Memory B cell (primary cell): ENCODE results near the gene SDC1.

ENCODE experiments used
- ATAC-seq: fragments of 150-1000 bp; cut with Tn5 transposase; 2 replicates; pipeline ENCODE4 v1.10.0; 2021; ENCODE audit warnings: low read depth, mild to moderate bottlenecking, moderate library complexity
- DNase-seq, 2 donors: peaks; one replicate each; pipeline ENCODE4 v3.0.0; 2022; ENCODE audit warnings: low spot score in 2 of 2
- H3K27ac Mint-ChIP-seq: one replicate; pipeline ENCODE4 v1.8.0; 2022; ENCODE audit warnings: mild to moderate bottlenecking, moderate library complexity, mixed read lengths
- H3K27me3 Mint-ChIP-seq: one replicate; pipeline ENCODE4 v1.8.0; 2022; ENCODE audit warnings: mixed read lengths
- H3K36me3 Mint-ChIP-seq: one replicate; pipeline ENCODE4 v1.8.0; 2022; ENCODE audit warnings: mild to moderate bottlenecking, mixed read lengths
- H3K4me1 Mint-ChIP-seq: one replicate; pipeline ENCODE4 v1.8.0; 2022; ENCODE audit warnings: mixed read lengths
- H3K4me3 Mint-ChIP-seq: one replicate; pipeline ENCODE4 v1.8.0; 2022; ENCODE audit warnings: mild to moderate bottlenecking, moderate library complexity, mixed read lengths
- H3K9me3 Mint-ChIP-seq: one replicate; pipeline ENCODE4 v1.8.0; 2022; ENCODE audit warnings: mixed read lengths

Gene SDC1

DNA sequence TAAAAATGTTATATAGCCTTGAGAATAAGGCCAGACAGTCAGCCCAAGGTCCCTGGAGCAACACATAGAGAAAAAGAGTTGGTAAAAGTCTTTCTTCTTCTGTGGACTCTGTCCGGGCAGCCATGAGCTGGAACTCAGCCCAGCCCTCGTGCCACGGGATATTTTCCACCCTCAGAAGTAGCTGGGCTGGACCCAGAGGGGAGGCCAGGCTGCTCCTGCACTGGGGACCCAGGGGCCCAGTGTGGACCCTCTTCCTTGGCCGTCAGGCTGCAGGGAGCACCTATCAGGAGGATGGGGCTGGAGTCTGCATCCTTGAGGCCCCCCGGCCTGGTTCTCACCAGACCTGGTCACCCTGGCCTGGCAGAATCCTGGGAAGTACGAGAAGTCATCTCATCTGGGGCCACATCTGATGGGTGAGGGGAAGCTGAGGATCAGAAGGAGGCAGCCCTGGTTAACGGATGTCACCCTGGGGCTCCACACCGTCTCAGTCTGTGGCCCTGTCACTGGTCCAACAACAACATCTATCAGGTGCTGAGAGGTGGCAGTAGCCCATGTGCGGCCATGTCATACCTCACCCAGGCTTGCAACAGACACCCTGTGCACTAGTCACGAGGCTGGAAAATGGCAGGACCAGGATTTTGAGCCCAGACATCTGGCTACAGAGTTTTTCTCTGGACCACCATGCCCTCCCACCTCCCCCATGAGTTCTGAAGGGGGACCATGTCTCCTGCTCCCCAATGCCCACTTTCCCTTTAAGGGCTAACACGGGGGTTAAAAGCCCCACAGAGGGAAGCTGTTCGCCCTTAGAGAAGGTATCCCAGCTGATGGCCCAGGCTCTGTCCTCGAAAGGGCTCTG lies 33.0 kb downstream of the SDC1 start:
- H3K9me3 Mint-ChIP-seq: no peaks in the 10 kb centered on the region
- no peaks in the 10 kb centered on the region for H3K36me3 Mint-ChIP-seq
- H3K27me3 Mint-ChIP-seq: peaks cover 1% of the 10 kb centered on the region
- no peak overlapping the region for H3K27ac Mint-ChIP-seq
- ATAC-seq (no peak), DNase-seq (no peak)
- no peaks in the 10 kb centered on the region for H3K4me1 Mint-ChIP-seq
- H3K4me3 Mint-ChIP-seq: no peak overlapping the region

DNA sequence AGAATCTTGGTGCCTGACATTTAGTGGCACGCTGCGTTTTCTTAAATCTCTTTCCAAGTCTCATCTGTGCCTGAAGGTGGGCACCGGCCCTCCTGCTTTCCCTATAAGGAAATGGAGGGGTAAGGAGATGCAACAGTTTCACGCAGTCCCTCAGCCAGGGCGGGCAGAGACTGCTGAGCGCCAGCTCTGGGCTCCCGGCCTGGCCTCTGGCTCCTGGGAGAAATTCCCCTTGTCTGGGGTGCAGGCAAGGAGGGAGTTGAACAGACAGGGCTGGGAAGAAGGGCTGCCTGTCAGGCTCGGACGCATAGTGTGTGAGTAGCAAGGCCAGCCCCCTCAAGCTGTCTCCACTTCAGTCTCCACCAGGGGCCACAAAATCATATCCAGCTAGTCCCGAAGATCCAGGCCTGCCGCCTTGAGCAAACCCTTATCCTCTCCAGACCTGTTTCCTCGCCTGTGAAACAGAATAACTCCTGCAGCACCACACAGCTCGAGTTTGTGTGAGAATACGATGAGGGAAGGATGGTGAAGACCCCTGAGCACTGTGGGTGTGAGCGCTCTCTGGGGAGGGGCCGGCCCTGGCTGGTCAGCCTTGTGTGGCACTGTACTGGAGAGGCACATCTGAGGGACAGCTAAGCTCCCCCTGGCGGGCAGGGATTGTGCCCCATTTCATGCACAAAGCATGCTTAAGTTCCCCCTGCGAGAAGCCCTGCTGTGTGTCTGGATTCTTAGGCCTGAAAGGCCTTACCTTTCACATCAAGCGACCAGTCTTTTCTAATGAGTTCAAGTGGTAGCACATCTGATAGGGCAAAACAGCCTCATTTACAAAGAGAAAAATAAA lies 33.8 kb downstream of the SDC1 start:
- ATAC-seq: no peak

DNA sequence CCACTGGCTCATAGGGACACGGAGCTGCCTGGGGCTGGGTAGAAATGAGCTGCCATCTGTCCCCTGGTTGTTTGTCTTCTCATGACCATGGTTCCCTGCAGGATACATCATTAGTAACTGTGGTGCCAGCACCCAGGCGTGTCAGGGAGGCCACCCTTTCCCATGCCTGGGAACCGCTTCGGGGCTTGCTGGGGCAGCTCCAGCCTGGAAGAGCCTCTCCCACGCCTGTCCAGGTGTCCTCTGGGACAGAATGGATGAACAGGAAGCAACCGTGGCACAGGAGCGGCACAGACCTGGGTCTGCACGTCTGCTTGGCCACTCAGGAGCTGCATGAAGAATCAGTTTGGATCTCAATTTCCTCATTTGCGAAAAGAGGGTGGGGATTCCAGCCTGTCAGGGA lies 34.8 kb downstream of the SDC1 start:
- H3K27me3 Mint-ChIP-seq: peaks cover 2% of the 10 kb centered on the region

More for the DNA sequence above, 33.8 kb downstream of the SDC1 start:
- DNase-seq: no peak
- Mint-ChIP-seq H3K9me3 (no peaks in the 10 kb centered on the region), H3K4me3 (no peak overlapping the region), H3K4me1 (no peaks in the 10 kb centered on the region), H3K27me3 (peaks cover 3% of the 10 kb centered on the region), H3K36me3 (no peaks in the 10 kb centered on the region), H3K27ac (no peak overlapping the region)

DNA sequence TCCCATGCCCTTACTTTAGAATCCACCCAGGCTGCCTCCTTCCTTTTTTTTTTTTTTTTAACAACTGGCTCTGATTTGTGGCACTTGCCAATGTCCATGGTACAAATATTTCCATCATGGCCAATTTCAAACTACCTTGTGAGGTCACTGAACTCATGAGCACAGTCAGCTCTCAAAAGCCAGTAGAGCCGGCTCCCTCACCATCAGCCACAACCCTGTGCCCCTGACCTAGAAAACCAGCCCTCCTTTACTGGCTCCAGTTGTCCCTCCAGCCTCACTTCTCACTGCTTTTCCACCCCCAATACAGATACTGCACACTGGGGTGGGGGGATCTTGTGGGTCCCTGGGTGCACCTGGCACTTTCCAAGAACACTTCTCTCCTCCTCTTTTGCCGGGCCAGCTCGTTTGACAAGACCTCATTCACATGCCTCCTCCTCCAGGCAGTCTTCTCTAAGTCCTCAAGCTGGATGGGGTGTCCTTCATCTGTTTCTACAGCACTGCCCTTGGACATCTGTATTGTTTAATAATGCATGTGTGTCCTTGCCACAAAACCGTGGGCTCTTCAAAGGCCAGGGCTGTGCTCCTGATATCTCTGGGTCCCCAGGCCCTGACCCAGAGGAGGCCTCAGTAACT lies 35.5 kb downstream of the SDC1 start:
- ATAC-seq: no peak
- Mint-ChIP-seq H3K36me3 (no peaks in the 10 kb centered on the region), H3K27ac (no peak overlapping the region)

More for the DNA sequence above, 34.8 kb downstream of the SDC1 start:
- Mint-ChIP-seq H3K27ac (no peak overlapping the region), H3K9me3 (no peaks in the 10 kb centered on the region), H3K4me3 (no peak overlapping the region), H3K4me1 (no peaks in the 10 kb centered on the region), H3K36me3 (no peaks in the 10 kb centered on the region)
- ATAC-seq: no peak
- no peak for DNase-seq

DNA sequence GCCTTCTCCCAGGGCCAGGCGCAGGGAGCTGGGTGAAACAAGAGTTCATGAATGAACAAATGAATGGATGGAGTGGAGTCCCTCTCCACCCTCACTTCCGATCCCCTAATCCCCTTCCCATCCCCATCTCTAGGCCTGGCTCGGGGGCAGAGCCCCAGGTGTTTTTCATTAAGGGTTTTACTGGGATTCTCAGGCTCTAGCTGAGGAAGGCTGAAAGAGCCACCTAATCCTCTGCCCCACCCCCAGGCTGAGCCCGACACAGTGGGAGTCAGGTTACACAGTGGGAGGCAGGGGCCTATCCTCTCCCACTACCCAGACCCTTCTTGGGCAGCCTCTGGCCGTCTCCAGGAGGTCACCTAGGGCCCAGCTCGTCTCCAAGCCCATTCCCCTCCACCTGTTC lies 36.1 kb downstream of the SDC1 start:
- no peak overlapping the region for H3K27ac Mint-ChIP-seq
- no peak for ATAC-seq

More for the DNA sequence above, 35.5 kb downstream of the SDC1 start:
- no peak overlapping the region for H3K4me3 Mint-ChIP-seq
- H3K9me3 Mint-ChIP-seq: no peaks in the 10 kb centered on the region
- DNase-seq: no peak
- peaks cover 2% of the 10 kb centered on the region for H3K27me3 Mint-ChIP-seq
- H3K4me1 Mint-ChIP-seq: no peaks in the 10 kb centered on the region

DNA sequence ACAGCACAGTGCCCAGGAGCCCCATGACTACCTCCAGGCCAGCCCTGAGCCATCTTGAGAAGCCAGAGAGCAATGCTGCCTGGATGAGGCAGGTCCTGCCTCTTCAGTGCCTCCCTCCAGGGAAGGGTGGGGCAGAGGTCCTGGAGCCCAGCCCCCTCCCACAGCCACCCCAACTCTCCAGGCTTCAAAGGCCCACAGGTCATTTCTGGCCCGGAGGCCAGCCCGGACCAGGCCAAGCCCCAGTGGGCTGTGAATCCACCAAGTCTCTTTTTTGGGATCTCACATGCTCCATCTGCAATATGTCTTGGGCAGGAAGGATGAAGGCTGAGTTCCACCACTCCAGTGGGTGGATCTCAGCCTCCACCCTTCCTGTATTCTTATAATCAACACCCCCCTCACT lies 36.7 kb downstream of the SDC1 start:
- no peak for ATAC-seq
- H3K4me3 Mint-ChIP-seq: no peak overlapping the region

More for the DNA sequence above, 36.1 kb downstream of the SDC1 start:
- Mint-ChIP-seq H3K27me3 (peaks cover 2% of the 10 kb centered on the region), H3K4me1 (no peaks in the 10 kb centered on the region), H3K9me3 (no peaks in the 10 kb centered on the region), H3K36me3 (no peaks in the 10 kb centered on the region), H3K4me3 (no peak overlapping the region)
- DNase-seq: no peak

DNA sequence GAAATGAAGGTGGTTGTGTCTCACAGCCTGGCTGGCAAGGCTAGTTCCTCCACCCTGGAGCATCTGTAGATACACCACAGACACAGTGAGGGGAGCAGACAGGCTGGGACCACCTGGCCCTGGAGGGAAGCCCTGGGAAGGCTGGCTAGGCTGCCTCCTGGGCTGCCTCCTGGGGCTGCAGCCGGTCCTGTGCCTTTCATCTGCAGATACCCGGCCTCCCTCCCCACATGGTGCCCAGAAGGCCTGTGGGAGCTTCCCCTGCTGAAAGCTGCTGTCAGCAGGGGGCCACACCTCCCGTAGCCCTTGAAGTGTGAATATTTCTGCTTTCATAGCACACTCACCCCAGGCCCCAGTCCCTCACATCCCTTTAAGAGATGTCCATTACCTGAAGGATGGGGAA lies 37.6 kb downstream of the SDC1 start:
- H3K9me3 Mint-ChIP-seq: no peaks in the 10 kb centered on the region
- H3K27ac Mint-ChIP-seq: no peak overlapping the region
- H3K36me3 Mint-ChIP-seq: no peaks in the 10 kb centered on the region
- H3K4me1 Mint-ChIP-seq: no peaks in the 10 kb centered on the region
- H3K4me3 Mint-ChIP-seq: no peak overlapping the region
- peaks cover 5% of the 10 kb centered on the region for H3K27me3 Mint-ChIP-seq
- DNase-seq (no peak), ATAC-seq (no peak)

More for the DNA sequence above, 36.7 kb downstream of the SDC1 start:
- H3K27me3 Mint-ChIP-seq: peaks cover 5% of the 10 kb centered on the region
- H3K27ac Mint-ChIP-seq: no peak overlapping the region
- DNase-seq: no peak
- no peaks in the 10 kb centered on the region for H3K36me3 Mint-ChIP-seq
- H3K9me3 Mint-ChIP-seq: no peaks in the 10 kb centered on the region
- H3K4me1 Mint-ChIP-seq: no peaks in the 10 kb centered on the region

DNA sequence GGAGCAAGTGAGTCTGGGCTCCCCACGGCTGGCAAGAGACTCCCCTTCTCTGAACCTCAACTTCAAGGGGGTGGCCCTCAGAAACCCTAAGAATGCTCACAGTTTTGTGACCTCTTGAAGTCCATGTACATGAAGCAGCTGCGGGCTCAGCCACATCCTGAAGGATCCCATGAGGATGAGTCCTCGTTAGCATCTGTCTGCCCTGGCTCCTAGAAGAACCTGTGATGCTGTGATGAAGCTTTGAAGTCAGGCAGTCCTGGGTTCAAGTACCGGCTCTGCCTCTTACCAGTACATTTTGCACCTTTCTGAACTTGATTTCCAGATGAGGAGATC lies 38.1 kb downstream of the SDC1 start:
- Mint-ChIP-seq H3K27me3 (peaks cover 5% of the 10 kb centered on the region), H3K36me3 (no peaks in the 10 kb centered on the region), H3K27ac (no peak overlapping the region), H3K4me3 (no peak overlapping the region), H3K9me3 (no peaks in the 10 kb centered on the region), H3K4me1 (no peaks in the 10 kb centered on the region)
- no peak for ATAC-seq
- DNase-seq: no peak

DNA sequence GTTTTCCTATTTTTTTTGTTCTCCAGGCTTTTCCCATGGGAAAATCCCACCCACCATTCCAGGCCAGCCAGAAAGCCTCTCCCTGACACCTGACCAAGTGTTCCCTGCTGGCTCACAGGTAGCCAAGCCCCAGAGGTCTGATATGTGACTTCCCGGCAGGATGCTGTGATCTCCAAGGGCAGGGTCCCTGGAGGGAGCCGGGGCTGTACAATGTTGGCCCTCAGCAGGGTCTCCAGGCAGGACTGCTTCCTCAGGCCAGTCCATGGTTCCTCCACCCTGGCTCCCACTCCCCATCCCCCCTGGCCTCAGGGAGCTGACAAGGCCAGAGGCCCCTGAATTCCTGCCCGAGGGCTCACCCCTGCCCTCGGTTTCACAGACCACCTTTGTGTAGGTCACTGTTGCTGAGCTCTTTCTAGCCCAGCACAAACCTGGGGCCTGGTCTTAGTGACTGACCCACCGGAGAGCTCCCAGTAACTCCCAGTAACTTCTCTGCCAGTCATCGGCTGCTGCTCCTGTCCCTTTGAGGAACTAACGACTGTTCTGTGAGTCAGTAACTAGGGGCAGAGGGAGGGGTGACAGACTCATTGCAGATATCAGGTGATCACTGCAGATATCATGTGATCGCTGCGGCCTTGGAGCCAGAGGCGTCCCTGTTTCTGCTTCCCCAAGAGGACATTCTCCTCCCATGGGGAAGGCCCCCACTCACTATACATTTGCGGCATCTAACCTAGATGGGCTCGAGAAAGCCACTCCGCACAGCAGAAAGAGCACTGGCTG lies 38.7 kb downstream of the SDC1 start:
- no peak overlapping the region for H3K4me3 Mint-ChIP-seq
- H3K27me3 Mint-ChIP-seq: peaks cover 5% of the 10 kb centered on the region
- H3K4me1 Mint-ChIP-seq: no peaks in the 10 kb centered on the region
- ATAC-seq: no peak
- DNase-seq: no peak
- no peak overlapping the region for H3K27ac Mint-ChIP-seq
- H3K9me3 Mint-ChIP-seq: no peaks in the 10 kb centered on the region
- H3K36me3 Mint-ChIP-seq: no peaks in the 10 kb centered on the region

DNA sequence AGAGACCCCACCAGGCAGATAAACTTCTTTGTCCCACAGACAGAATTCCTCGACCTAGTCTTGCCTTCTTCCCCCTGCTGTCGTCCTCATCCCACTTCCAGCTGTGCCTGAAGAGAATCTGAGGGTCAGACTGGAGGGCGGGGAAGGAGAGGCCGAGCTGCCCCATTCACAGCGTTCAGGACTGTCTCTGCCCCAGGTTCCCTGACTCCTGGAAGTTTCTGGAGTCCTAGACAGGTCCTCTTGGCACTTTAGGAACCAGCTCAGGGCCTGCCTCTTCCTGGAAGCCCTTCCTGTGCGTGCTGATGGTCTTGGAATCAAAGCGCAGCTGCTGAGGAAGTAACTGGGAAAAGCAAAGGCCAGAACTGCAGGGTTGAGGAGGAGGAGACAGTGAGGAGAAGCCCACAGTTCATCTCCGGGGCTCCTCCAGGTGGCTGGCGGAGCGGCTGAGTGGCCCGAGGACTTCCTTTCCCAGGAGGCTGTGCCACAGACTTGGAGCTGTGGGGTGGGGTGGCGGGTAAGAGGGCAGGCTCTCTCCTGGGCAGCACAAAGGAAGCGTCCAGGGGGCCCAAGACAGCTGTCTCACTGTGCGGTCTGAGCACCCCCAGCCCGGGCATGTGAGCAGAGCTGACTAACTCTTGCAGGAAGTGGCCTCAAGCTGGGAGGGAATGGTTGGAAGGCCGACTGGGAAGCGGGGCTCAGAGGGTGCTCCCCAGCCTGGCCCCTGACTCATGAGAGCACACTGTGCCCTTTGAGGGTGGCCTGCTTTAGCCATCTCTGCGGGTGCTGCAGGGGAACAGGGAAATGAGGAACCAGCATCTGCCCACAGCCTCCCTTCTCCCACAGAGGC lies 39.5 kb downstream of the SDC1 start:
- Mint-ChIP-seq H3K27me3 (peaks cover 5% of the 10 kb centered on the region), H3K36me3 (no peaks in the 10 kb centered on the region), H3K27ac (no peak overlapping the region), H3K4me3 (no peak overlapping the region), H3K9me3 (no peaks in the 10 kb centered on the region), H3K4me1 (no peaks in the 10 kb centered on the region)
- DNase-seq: no peak
- ATAC-seq: no peak

DNA sequence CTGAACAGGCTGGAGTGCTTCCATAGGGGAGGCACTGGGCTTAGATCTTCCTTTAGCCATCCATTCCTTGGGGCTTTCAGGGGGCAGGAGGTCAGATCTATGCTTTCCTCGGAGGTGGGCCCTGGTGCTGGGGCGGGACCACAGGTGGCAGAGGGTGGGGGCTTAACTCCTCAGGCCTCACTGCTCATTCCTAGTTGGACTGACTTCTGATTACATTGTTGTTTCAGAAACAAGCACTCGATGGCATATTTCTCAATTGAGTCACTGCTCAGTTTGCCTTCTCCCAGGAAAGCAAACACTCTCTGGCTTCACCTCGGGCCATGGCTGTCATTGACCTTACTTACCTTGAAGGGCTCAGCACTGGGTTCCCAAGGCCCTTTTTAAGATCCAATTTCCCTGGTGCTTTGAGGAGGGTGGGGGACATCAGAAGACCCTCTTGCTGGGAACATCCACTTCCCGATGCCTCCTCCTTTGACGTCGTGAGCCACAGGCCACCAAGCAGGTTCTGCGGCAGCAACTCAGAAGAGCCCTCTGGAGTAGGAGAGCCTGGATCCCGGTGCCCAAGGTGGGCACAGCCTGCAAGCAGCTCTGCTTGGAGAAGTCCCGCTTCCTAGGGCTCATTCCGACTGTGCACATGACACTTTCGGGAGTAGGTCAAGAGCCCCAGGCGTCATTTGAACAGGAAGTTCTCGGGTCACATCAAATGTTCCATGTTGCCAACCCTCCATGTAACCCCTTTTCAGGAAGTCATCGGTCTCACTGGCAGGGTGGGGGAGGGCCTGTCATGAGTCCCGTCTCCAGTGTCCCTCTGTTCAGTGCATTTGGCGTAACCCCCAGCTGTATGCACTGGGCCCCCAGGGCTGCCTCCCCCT lies 40.6 kb downstream of the SDC1 start:
- Mint-ChIP-seq H3K36me3 (no peaks in the 10 kb centered on the region), H3K27ac (no peak overlapping the region)

DNA sequence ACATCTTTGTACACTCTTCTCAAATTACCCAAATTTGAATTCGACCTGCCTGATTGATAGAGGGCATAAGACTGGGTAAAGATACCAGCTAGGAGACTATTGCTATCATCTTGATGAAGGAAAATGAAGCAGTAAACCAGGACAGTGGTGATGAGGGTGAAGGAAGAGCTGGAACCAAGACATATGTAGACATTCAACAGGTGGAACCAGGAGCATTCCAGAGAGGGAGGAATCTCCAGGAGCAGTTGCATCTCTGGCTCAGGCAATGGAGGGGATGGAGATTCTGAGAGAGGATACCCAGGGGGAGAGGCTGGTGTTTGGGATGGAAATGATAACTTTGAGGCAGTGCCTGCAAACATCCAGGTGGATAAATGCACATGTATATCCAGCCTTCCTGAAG lies 41.6 kb downstream of the SDC1 start:
- H3K27me3 Mint-ChIP-seq: peaks cover 5% of the 10 kb centered on the region
- no peaks in the 10 kb centered on the region for H3K9me3 Mint-ChIP-seq
- H3K4me3 Mint-ChIP-seq: no peak overlapping the region
- ATAC-seq (no peak), DNase-seq (no peak)
- no peak overlapping the region for H3K27ac Mint-ChIP-seq
- no peaks in the 10 kb centered on the region for H3K36me3 Mint-ChIP-seq
- H3K4me1 Mint-ChIP-seq: no peaks in the 10 kb centered on the region

More for the DNA sequence above, 40.6 kb downstream of the SDC1 start:
- Mint-ChIP-seq H3K9me3 (no peaks in the 10 kb centered on the region), H3K4me3 (no peak overlapping the region), H3K4me1 (no peaks in the 10 kb centered on the region), H3K27me3 (peaks cover 5% of the 10 kb centered on the region)
- ATAC-seq: no peak
- no peak for DNase-seq
